HG02571 (cell line): ENCODE results near the gene SLC25A46.
"Not testable (repeated sequence)": the region's sequence is repeated elsewhere in the genome, so short reads cannot be mapped to it uniquely, and the experiment has no call there.

Experiments used
- ATAC-seq: cut with Tn5 transposase; IDR thresholded peaks from one replicate; pipeline ENCODE4 v1.9.1; 2021; ENCODE audit warnings: mild to moderate bottlenecking, moderate library complexity; ENCODE audit not compliant: unreplicated experiment

Gene SLC25A46

GRCh38 chr5:110754181-110754580, 15.4 kb downstream of the SLC25A46 start:
- ATAC-seq, result no peak

GRCh38 chr5:110757118-110757729, 18.4 kb downstream of the SLC25A46 start:
- no peak for ATAC-seq

GRCh38 chr5:110760158-110760557, 21.4 kb downstream of the SLC25A46 start:
- ATAC-seq, result no peak

GRCh38 chr5:110768138-110768860, 29.5 kb downstream of the SLC25A46 start:
- no peak for ATAC-seq

- no peak for ATAC-seq
Observed at GRCh38 chr5:110769000-110769681, 30.3 kb downstream of the SLC25A46 start.

GRCh38 chr5:110770286-110770685, 31.5 kb downstream of the SLC25A46 start:
- ATAC-seq, result no peak

GRCh38 chr5:110784901-110785300, 46.1 kb downstream of the SLC25A46 start:
- ATAC-seq, result no peak

GRCh38 chr5:110785356-110785755, 46.5 kb downstream of the SLC25A46 start:
- ATAC-seq, result no peak

GRCh38 chr5:110788006-110788405, 49.2 kb downstream of the SLC25A46 start:
- ATAC-seq, result not testable (repeated sequence)

- ATAC-seq, result no peak
Observed at GRCh38 chr5:110790673-110791072, 51.9 kb downstream of the SLC25A46 start.

- no peak for ATAC-seq
Observed at GRCh38 chr5:110802998-110803397, 64.2 kb downstream of the SLC25A46 start.

- ATAC-seq, result no peak
Observed at GRCh38 chr5:110803467-110804326, 64.9 kb downstream of the SLC25A46 start.

- no peak for ATAC-seq
Observed at GRCh38 chr5:110807169-110807568, 68.4 kb downstream of the SLC25A46 start.

- no peak for ATAC-seq
Observed at GRCh38 chr5:110809006-110809405, 70.2 kb downstream of the SLC25A46 start.
